ENCODE data around the gene MGA. TPM values are rescaled to one million over a fixed set of nuclear protein-coding genes. Genes with fewer than 3 reads are reported as not detected.

The MGA gene
- total RNA-seq, 1 donor from 2014 or later = 71.4 TPM

DNA sequence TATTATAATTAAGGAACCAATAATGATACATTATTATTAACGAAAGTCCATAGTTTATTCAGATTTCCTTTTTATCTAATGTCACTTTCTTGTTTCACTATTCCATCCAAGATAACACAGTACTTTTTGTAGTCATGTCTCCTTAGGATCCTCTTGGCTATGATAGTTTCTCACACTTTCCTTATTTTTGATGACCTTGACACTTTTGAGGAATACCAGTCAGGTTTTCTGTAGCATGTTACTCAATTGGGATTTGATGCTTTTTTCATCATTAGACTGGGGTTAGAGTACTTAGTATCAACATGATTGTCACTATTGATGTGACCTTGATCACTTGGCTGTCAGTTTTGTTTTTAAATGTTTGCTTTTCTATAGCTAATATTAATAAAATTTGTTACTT is 33.0 kb upstream of the MGA start:
- no peak overlapping the region for H3K4me3 Mint-ChIP-seq
- peaks cover 1% of the 10 kb centered on the region for H3K36me3 Mint-ChIP-seq
- H3K9me3 Mint-ChIP-seq = no peaks in the 10 kb centered on the region

DNA sequence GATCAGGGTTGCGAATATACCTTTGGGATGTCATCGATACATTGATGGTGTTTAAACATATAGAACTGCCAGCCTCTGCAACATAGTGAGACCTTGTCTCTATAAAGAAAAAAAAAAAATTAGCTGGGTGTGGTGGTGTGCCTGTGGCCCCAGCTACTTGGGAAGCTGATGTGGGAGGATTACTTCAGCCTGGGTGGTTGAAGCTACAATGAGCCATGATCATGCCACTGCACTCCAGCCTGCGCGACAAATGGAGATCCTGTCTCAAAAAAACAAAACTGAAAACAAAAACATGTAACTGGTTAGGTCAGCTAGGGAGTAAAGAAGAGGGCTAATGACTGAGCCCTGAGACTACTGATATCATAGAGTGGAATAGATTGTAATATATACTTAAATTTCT is 30.7 kb upstream of the MGA start:
- no peak for DNase-seq (ENCODE audit: low spot score in 2 of 2, unreplicated experiment in 2 of 2)
- Mint-ChIP-seq H3K27me3 (ENCODE audit: low read depth) (no peaks in the 10 kb centered on the region), H3K4me3 (no peak overlapping the region), H3K36me3 (peaks cover 1% of the 10 kb centered on the region), H3K27ac (no peak overlapping the region), H3K9me3 (no peaks in the 10 kb centered on the region), H3K4me1 (peaks cover 29% of the 10 kb centered on the region)
- TF ChIP-seq, protein P1, sequence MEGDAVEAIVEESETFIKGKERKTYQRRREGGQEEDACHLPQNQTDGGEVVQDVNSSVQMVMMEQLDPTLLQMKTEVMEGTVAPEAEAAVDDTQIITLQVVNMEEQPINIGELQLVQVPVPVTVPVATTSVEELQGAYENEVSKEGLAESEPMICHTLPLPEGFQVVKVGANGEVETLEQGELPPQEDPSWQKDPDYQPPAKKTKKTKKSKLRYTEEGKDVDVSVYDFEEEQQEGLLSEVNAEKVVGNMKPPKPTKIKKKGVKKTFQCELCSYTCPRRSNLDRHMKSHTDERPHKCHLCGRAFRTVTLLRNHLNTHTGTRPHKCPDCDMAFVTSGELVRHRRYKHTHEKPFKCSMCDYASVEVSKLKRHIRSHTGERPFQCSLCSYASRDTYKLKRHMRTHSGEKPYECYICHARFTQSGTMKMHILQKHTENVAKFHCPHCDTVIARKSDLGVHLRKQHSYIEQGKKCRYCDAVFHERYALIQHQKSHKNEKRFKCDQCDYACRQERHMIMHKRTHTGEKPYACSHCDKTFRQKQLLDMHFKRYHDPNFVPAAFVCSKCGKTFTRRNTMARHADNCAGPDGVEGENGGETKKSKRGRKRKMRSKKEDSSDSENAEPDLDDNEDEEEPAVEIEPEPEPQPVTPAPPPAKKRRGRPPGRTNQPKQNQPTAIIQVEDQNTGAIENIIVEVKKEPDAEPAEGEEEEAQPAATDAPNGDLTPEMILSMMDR (IDR thresholded peaks at IDR 0.05; ENCODE audit: unreplicated experiment) = no peak

More for the DNA sequence above, 33.0 kb upstream of the MGA start:
- Mint-ChIP-seq H3K27ac (no peak overlapping the region), H3K27me3 (ENCODE audit: low read depth) (no peaks in the 10 kb centered on the region), H3K4me1 (peaks cover 31% of the 10 kb centered on the region)
- TF ChIP-seq, protein P1 (IDR thresholded peaks at IDR 0.05; ENCODE audit: unreplicated experiment) = no peak
- no peak for DNase-seq (ENCODE audit: low spot score in 2 of 2, unreplicated experiment in 2 of 2)

DNA sequence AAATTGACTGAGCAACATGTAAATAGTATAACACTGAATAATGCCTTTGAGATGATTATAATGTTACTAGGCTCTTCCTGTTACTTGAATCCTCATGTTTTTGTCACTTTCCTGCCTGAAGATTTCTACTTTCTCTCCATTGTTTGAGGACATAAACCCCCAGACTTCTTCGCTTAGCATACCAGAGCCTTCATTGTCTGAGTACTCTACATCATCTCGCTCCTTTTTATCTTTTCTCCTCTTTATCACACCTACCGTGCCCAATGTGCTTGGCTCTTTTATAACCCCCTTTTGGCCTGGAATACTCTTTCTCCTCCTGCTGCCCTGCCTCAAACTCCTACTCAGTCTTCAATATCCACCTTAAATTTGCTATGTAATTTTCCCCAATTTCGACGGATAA is 30.3 kb upstream of the MGA start:
- DNase-seq (ENCODE audit: low spot score in 2 of 2, unreplicated experiment in 2 of 2) = no peak
- H3K9me3 Mint-ChIP-seq = no peaks in the 10 kb centered on the region
- peaks cover 1% of the 10 kb centered on the region for H3K36me3 Mint-ChIP-seq
- TF ChIP-seq, protein P1 (IDR thresholded peaks at IDR 0.05; ENCODE audit: unreplicated experiment) = no peak
- H3K27me3 Mint-ChIP-seq (ENCODE audit: low read depth) = no peaks in the 10 kb centered on the region
- H3K4me3 Mint-ChIP-seq = no peak overlapping the region
- H3K27ac Mint-ChIP-seq = no peak overlapping the region
- H3K4me1 Mint-ChIP-seq = peaks cover 33% of the 10 kb centered on the region

DNA sequence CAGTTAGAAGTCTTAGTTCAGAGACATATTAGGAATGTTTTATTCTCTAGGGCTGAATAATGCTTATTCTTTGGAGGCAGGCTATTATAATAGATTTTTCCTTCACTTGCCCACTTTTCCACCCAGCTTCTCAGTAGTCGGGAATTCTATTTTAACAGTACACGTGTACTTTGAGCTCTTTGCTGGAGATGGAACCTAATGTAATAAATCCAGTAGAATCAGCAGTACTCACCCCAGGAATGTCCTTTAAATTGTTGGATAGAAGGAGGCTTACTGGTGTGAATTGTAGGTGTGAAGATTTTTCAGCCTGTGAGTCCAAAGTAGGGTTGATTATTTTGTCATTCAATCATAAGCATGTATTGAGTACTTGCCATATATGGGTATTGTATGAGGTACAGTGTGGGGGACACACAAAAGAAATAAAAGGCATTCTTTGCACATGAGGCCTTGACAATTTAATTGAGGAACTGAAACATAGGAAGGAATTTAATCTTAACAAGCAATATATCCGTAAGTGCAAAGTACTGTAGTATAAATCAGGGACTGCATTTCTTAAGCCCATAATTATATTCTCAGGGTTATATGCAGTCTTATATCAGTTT is 29.5 kb upstream of the MGA start:
- H3K4me1 Mint-ChIP-seq = peaks cover 33% of the 10 kb centered on the region
- no peak overlapping the region for H3K4me3 Mint-ChIP-seq
- H3K9me3 Mint-ChIP-seq = no peaks in the 10 kb centered on the region
- no peak for DNase-seq (ENCODE audit: low spot score in 2 of 2, unreplicated experiment in 2 of 2)
- peak overlapping the region; percentile 52 for H3K27ac Mint-ChIP-seq
- H3K27me3 Mint-ChIP-seq (ENCODE audit: low read depth) = no peaks in the 10 kb centered on the region
- peaks cover 1% of the 10 kb centered on the region for H3K36me3 Mint-ChIP-seq
- TF ChIP-seq, protein P1 (IDR thresholded peaks at IDR 0.05; ENCODE audit: unreplicated experiment) = no peak

DNA sequence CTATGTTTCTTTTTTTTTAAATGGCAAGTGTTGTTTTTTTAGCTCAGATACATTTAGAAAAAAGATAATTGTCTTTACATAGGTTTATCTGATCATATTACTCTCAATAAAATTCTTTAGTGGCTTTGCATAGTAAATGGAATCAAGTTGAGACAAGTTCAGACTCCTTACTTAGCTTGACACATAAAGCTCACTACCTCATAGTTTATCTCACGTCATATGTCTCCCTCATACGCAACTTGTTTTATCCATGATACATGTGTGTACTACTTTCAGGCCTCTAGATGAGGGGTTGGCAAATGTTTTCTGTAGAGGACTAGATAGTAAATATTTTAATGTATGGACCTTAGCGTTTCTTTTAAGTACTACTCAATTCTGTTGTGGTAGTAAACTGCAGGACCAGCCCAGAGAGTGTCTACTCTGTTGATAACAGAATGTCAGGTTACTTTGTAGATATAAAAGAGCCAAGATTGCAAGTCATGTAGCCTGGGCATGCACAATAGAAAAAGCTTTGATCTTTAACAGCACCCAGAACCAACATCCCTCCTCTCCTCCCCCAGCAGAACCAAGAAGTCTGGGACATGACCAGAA is 28.2 kb upstream of the MGA start:
- Mint-ChIP-seq H3K9me3 (no peaks in the 10 kb centered on the region), H3K4me3 (no peak overlapping the region), H3K27me3 (ENCODE audit: low read depth) (no peaks in the 10 kb centered on the region), H3K4me1 (peaks cover 33% of the 10 kb centered on the region), H3K27ac (peak overlapping the region; percentile 59), H3K36me3 (peaks cover 1% of the 10 kb centered on the region)
- TF ChIP-seq, protein P1 (IDR thresholded peaks at IDR 0.05; ENCODE audit: unreplicated experiment) = no peak
- no peak for DNase-seq (ENCODE audit: low spot score in 2 of 2, unreplicated experiment in 2 of 2)

Data from mesothelial cell of epicardium (in vitro differentiated cells).